A673 (cell line): ENCODE data around the gene SCAANT1.

ENCODE experiments used
- CTCF ChIP-seq: fragments of 300-800, 200-600 bp; sonication (generic); conservative IDR thresholded peaks from 2 replicates; pipeline ENCODE4 v1.5.1; 2017; ENCODE audit warnings: low read depth, mild to moderate bottlenecking, antibody characterized with exemption, low read length, moderate library complexity, mixed read lengths
- EZH2 ChIP-seq: fragments of 200-600 bp; sonication (generic); IDR thresholded peaks from 2 replicates; pipeline ENCODE4 v1.6.1; 2017; ENCODE audit warnings: borderline replicate concordance, low read depth, mild to moderate bottlenecking, mixed read lengths, antibody characterized with exemption, low read length; ENCODE audit not compliant: poor library complexity, severe bottlenecking

GRCh38 chr3:63926309-63926708 is 14.1 kb upstream of the SCAANT1 start:
- no peak for TF ChIP-seq CTCF
- TF ChIP-seq EZH2, result no peak
